GM12878 (cell line): ENCODE results near the gene LEKR1. TPM values are rescaled to one million over a fixed set of nuclear protein-coding genes. Genes with fewer than 3 reads are reported as not detected.

Source experiments
- ATAC-seq: fragments of 200-7000 bp; cut with Tn5 transposase; 3 replicates; pipeline ENCODE4 v1.9.1; 2020; ENCODE audit warnings: mild to moderate bottlenecking, moderate library complexity
- BruUV-seq: library from RNA; stranded (reverse); fragments of 400-500 nt; replicated peaks from 2 replicates; lab custom pipeline; 2021; lab: Mats Ljungman, UMichigan
- CTCF ChIA-PET: fragments of 300-600 bp; sonication (Branson Sonifier 250); formaldehyde crosslinking; extraction: SDS; loops from one replicate; lab custom pipeline; 2021; ENCODE audit warnings: inconsistent platforms; lab: Yijun Ruan, JAX
- POLR2A ChIA-PET: fragments of 350-600 bp; formaldehyde crosslinking; extraction: SDS; loops from one replicate; lab custom pipeline; 2021; ENCODE audit warnings: inconsistent platforms; lab: Charles Lee
- RAD21 ChIA-PET: fragments of 300-600 bp; sonication (Branson Sonifier 250); formaldehyde crosslinking; loops from one replicate; lab custom pipeline; 2023; ENCODE audit warnings: antibody characterized with exemption; ENCODE audit not compliant: unreplicated experiment; lab: Charles Lee
- SMC1A ChIA-PET: fragments of 300-600 bp; sonication (Branson Sonifier 250); formaldehyde crosslinking; loops from one replicate; lab custom pipeline; 2023; ENCODE audit not compliant: unreplicated experiment, uncharacterized antibody; lab: Charles Lee
- DNase-seq: peaks from one replicate; pipeline ENCODE4 v3.0.0-alpha.2; 2011; ENCODE audit warnings: low read depth, low spot score
- FAIRE-seq: peaks from 3 replicates; lab custom pipeline; 2011; peaks lifted over from hg19 to GRCh38; lab: Jason Lieb, UNC
- H2AFZ ChIP-seq: 2 replicates; pipeline ENCODE4 v1.6.0; 2011; ENCODE audit warnings: low read depth, low read length, control low read depth; ENCODE audit not compliant: control insufficient read depth
- H3K27ac ChIP-seq: 2 replicates; pipeline ENCODE4 v1.5.1; 2011; ENCODE audit warnings: control low read depth; ENCODE audit not compliant: control insufficient read depth, insufficient read depth
- H3K27me3 ChIP-seq, 2 experiments: replicated peaks in 1 of 2; 2 replicates each; pipeline versions ENCODE4 v1.6.0 to v1.6.1; 2011; ENCODE audit warnings: low read length in 1 of 2; ENCODE audit not compliant: control insufficient read depth in 2 of 2, insufficient read depth in 2 of 2
- H3K36me3 ChIP-seq, 2 experiments: 2 replicates each; pipeline ENCODE4 v1.5.1; 2011; ENCODE audit warnings: low read length in 1 of 2; ENCODE audit not compliant: control insufficient read depth in 2 of 2, insufficient read depth in 2 of 2
- H3K4me1 ChIP-seq: 2 replicates; pipeline ENCODE4 v1.6.1; 2011; ENCODE audit warnings: mild to moderate bottlenecking, low read length, moderate library complexity, mixed read lengths; ENCODE audit not compliant: control insufficient read depth, insufficient read depth
- H3K4me2 ChIP-seq: 2 replicates; pipeline ENCODE4 v1.6.0; 2011; ENCODE audit warnings: control low read depth; ENCODE audit not compliant: control insufficient read depth, insufficient read depth
- H3K4me3 ChIP-seq: fragments of 200-600 bp; sonication (generic); 2 replicates; pipeline ENCODE4 v1.5.1; 2016
- H3K79me2 ChIP-seq: 2 replicates; pipeline ENCODE4 v1.6.0; 2011; ENCODE audit warnings: low read length; ENCODE audit not compliant: control insufficient read depth, insufficient read depth
- H3K9ac ChIP-seq: 2 replicates; pipeline ENCODE4 v1.8.0; 2011; ENCODE audit warnings: low read length, control low read depth, mixed read lengths; ENCODE audit not compliant: control insufficient read depth, insufficient read depth
- H3K9me3 ChIP-seq: replicated peaks from 3 replicates; pipeline ENCODE4 v1.5.1; 2011; ENCODE audit warnings: mild to moderate bottlenecking, low read length; ENCODE audit not compliant: control insufficient read depth, insufficient read depth
- H4K20me1 ChIP-seq: 2 replicates; pipeline ENCODE4 v1.6.0; 2011; ENCODE audit not compliant: control insufficient read depth, insufficient read depth
- ASH2L ChIP-seq: fragments of 300-600, 200-600 bp; sonication (generic); IDR thresholded peaks from 2 replicates; pipeline ENCODE4 v1.6.1; 2017; ENCODE audit warnings: low read depth, mild to moderate bottlenecking, borderline replicate concordance
- FOS ChIP-seq: IDR thresholded peaks from 3 replicates; pipeline ENCODE4 v1.6.1; 2011; ENCODE audit warnings: borderline replicate concordance; ENCODE audit not compliant: insufficient read length; ENCODE audit errors: extremely low read depth
- IRF4 ChIP-seq: IDR thresholded peaks from 2 replicates; pipeline ENCODE4 v1.6.1; 2011; ENCODE audit warnings: low read depth, low read length
- LARP7 ChIP-seq: fragments of 450-650 bp; IDR thresholded peaks from 2 replicates; pipeline ENCODE4 v1.6.1; 2017; ENCODE audit warnings: mild to moderate bottlenecking
- MTA3 ChIP-seq: IDR thresholded peaks from 2 replicates; pipeline ENCODE4 v1.6.1; 2012; ENCODE audit warnings: low read length, inconsistent platforms, borderline replicate concordance
- RUNX3 ChIP-seq: IDR thresholded peaks from 2 replicates; pipeline ENCODE4 v1.6.1; 2012; ENCODE audit warnings: low read length, inconsistent platforms
- WGBS: methylation state at CpG from one replicate; pipeline ENCODE4 v1.1.6; 2016; ENCODE audit warnings: low lambda C conversion rate; ENCODE audit not compliant: insufficient replicate concordance, insufficient coverage; ENCODE audit errors: missing lambda C conversion rate; 5-methylcytosine and 5-hydroxymethylcytosine counted together
- in situ Hi-C: fragments of 300-500 bp; cut with MboI; formaldehyde crosslinking; loops from 9 replicates; pipeline ENCODE4 v1.14.3; 2018; ENCODE audit warnings: mixed read lengths
- intact Hi-C: fragments of 100-400 bp; cut with micrococcal nuclease; formaldehyde crosslinking; loops from one replicate; pipeline ENCODE4 v1.14.2; 2022; ENCODE audit not compliant: unreplicated experiment
- polyA plus RNA-seq, 11 experiments: library from polyadenylated mRNA; depleted of rRNA in 4 of 11; unstranded in 6 of 11; stranded (reverse) in 5 of 11; fragments of >200 nt; fragmentation: Nextera tagmentation in 4 of 11; fragmentation: Illumina TruSeq in 1 of 11; extraction: Ambion mirVana in 4 of 11; extraction: Trizol in 1 of 11; gene quantifications; 1 replicate in 1 of 11; 2 replicates in 10 of 11; pipeline versions ENCODE4 v1.2.1 to v1.2.3, GENCODE V29; 2011 to 2016; ENCODE audit warnings: inconsistent platforms in 2 of 11, missing spikeins in 2 of 11, low read depth in 1 of 11
- total RNA-seq, 4 experiments: library from RNA; depleted of rRNA in 3 of 4; stranded (reverse); fragments of >200 nt in 3 of 4; fragmentation: Illumina TruSeq in 1 of 4; extraction: Trizol in 1 of 4; gene quantifications; 2 replicates each; pipeline versions ENCODE4 v1.2.1 to v1.2.3, GENCODE V29; 2013 to 2021
- TF ChIP-seq, protein P1 (sequence below): fragments of 450-650 bp; IDR thresholded peaks from 2 replicates; pipeline ENCODE4 v1.6.1; 2016; ENCODE audit warnings: mild to moderate bottlenecking
- TF ChIP-seq, protein P2 (sequence below): IDR thresholded peaks from 2 replicates; pipeline ENCODE4 v1.6.1; 2012; ENCODE audit warnings: mild to moderate bottlenecking, low read depth, low read length

Gene LEKR1
- total and polyA plus RNA-seq, 10 of the 15 experiments (the other 5 are each of a cell fraction or from before 2014, with no cell fraction given): 0.48 to 3.2 (median 1.3) TPM

DNA sequence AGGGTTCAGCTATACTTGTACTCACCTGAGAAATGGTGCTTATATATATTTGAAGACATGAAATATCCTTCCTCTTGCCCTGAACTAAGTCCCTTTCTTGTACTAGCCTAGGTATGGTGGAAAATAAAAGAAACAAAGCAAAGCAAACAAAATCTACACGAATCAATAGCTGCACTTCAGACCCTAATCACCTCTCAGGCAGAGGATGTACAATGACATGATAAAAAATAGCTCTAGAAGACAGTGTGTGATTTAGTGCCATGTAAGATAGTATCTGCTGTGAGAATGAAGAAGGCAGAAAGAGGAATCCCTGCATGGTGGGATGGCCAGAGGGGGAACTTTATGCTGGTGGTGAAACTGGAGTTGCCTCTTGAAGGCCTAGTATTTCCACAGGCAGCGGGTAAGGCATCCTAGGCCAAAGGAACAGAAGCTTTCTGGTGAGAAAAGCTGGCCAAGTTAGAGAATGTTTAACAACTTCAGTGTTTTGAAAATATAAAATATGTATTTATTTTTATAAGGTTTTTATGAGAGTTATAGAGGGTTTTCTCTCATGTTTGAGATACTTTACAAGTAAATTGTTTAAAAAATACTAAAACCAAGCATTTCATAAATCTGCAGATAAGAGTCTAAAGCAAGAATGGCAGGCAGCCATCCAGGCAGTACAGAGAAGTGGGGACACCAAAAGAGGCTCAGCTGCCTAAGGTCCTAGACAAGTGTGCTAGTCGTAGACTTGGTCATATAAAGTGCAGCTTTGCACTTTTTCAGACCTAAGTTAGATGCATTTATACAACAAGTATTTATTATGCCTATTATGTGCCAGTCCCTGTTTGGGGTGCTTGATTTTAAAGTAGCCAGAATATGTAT lies 14.9 kb downstream of the LEKR1 start:
- ChIA-PET SMC1A (interaction anchor here (0.6 to 1.0 kb wide), 2 partner anchors 63 to 161 kb away, joined by 3 read pairs; no protein-coding TSS in a partner anchor), CTCF (interaction anchor here (0.5 to 1.6 kb wide), 4 partner anchors 9 to 73 kb away, joined by 3 to 4 read pairs (median 3); no protein-coding TSS in a partner anchor), RAD21 (interaction anchor here (1.2 kb wide), 1 partner anchor 225 kb away, joined by 3 read pairs; no protein-coding TSS in a partner anchor), POLR2A (no interaction called here)
- H3K79me2 ChIP-seq: no peaks in the 10 kb centered on the region
- no peaks in the 10 kb centered on the region for H3K9me3 ChIP-seq
- no peak overlapping the region for H3K27ac ChIP-seq
- ATAC-seq: no peak
- no peaks in the 10 kb centered on the region for H3K36me3 ChIP-seq
- intact Hi-C loops: no loop called here
- H3K4me2 ChIP-seq: no peak overlapping the region
- H4K20me1 ChIP-seq: no peaks in the 10 kb centered on the region
- H3K4me3 ChIP-seq: no peak overlapping the region
- TF ChIP-seq LARP7 (no peak), RUNX3 (no peak), IRF4 (no peak), FOS (no peak), ASH2L (no peak), MTA3 (no peak)
- TF ChIP-seq, protein P1, sequence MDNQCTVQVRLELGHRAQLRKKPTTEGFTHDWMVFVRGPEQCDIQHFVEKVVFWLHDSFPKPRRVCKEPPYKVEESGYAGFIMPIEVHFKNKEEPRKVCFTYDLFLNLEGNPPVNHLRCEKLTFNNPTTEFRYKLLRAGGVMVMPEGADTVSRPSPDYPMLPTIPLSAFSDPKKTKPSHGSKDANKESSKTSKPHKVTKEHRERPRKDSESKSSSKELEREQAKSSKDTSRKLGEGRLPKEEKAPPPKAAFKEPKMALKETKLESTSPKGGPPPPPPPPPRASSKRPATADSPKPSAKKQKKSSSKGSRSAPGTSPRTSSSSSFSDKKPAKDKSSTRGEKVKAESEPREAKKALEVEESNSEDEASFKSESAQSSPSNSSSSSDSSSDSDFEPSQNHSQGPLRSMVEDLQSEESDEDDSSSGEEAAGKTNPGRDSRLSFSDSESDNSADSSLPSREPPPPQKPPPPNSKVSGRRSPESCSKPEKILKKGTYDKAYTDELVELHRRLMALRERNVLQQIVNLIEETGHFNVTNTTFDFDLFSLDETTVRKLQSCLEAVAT: no peak
- TF ChIP-seq, protein P2, sequence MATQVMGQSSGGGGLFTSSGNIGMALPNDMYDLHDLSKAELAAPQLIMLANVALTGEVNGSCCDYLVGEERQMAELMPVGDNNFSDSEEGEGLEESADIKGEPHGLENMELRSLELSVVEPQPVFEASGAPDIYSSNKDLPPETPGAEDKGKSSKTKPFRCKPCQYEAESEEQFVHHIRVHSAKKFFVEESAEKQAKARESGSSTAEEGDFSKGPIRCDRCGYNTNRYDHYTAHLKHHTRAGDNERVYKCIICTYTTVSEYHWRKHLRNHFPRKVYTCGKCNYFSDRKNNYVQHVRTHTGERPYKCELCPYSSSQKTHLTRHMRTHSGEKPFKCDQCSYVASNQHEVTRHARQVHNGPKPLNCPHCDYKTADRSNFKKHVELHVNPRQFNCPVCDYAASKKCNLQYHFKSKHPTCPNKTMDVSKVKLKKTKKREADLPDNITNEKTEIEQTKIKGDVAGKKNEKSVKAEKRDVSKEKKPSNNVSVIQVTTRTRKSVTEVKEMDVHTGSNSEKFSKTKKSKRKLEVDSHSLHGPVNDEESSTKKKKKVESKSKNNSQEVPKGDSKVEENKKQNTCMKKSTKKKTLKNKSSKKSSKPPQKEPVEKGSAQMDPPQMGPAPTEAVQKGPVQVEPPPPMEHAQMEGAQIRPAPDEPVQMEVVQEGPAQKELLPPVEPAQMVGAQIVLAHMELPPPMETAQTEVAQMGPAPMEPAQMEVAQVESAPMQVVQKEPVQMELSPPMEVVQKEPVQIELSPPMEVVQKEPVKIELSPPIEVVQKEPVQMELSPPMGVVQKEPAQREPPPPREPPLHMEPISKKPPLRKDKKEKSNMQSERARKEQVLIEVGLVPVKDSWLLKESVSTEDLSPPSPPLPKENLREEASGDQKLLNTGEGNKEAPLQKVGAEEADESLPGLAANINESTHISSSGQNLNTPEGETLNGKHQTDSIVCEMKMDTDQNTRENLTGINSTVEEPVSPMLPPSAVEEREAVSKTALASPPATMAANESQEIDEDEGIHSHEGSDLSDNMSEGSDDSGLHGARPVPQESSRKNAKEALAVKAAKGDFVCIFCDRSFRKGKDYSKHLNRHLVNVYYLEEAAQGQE: no peak
- FAIRE-seq: peak; percentile 41
- H3K4me1 ChIP-seq: no peaks in the 10 kb centered on the region
- no peak for DNase-seq
- in situ Hi-C loops: no loop called here
- no peak overlapping the region for H3K9ac ChIP-seq
- no TSS peak for BruUV-seq
- H3K27me3 ChIP-seq: no peaks in the 10 kb centered on the region
- H2AFZ ChIP-seq: no peak overlapping the region
- 84% methylated on average over 3 of the region's 3 CpGs for WGBS
